Stimulated activated CD8-positive, alpha-beta memory T cell treated with anti-CD3 and anti-CD28 coated beads, Interleukin-4, amount 100 ng/mL, for 48 hours (primary cell): ENCODE measurements around the gene UBE2H.
"Not testable (repeated sequence)": the region's sequence is repeated elsewhere in the genome, so short reads cannot be mapped to it uniquely, and the experiment has no call there.

Experiments
- DNase-seq: peaks from one replicate; pipeline ENCODE4 v3.0.0-alpha.2; 2020

UBE2H gene

GRCh38 chr7:129804890-129805719, 147.7 kb downstream of the UBE2H start:
- no peak for DNase-seq

DNA sequence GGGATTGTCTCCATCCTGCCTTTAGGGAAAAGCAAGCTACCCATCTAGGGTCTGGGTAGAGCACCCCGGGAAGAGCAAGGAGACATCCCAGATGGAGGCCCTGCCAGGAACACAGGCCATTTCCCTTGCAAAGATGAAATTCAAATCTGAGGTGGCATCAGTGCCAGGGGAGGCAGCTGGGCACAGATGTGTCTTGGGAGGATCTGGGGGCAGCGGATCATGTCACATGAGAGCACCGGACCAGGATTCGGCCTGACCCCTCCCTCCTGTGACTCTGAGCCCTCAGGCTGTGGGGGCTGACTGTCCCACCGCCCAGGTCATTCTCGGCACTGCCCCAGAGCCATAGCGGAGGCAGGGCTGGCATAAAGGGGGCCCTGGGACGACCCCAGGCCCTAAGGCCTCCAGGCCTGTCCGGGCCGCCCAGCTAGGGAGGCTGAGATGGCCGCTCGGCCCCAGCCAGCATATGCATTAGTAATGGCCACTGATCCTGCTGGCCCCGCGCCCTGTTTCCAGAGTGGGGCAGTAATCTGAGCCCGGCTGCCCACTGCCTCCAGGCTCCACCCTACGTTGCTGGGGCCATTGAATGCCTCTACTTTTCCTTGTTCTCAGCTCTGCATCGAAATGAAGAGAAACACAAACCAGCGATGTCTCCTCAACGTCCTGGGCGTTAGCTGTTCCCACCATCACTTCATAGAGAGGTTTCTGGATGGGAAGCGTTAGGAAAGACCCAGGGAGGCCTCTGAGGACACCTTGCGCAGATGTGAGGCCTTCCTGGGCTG, 148.5 kb downstream of the UBE2H start:
- DNase-seq = no peak

- DNase-seq = no peak
Observed at GRCh38 chr7:129803546-129804081, 149.1 kb downstream of the UBE2H start.

DNA sequence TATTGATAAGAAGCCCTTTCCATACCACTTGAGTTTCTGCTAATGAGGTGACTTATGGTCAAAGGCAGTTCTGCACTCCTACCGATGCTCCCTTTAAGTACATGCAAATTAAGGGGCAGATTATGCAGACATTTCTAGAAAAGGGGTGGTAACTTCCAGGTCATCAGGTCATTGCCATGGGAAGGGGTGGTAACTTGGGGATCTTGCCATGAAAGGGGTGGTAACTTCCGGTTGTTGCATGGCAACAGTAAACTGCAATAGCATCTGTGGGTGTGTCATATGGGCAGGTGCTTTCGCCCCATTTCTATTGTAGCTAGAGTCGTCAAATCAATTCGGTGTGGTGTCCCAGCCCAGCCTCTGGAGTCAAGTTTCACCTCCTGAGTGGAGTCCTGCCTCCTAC, 150.9 kb downstream of the UBE2H start:
- DNase-seq = no peak

- DNase-seq = no peak
Observed at GRCh38 chr7:129800901-129801300, 151.9 kb downstream of the UBE2H start.

GRCh38 chr7:129799350-129799955, 153.3 kb downstream of the UBE2H start:
- DNase-seq = no peak

DNA sequence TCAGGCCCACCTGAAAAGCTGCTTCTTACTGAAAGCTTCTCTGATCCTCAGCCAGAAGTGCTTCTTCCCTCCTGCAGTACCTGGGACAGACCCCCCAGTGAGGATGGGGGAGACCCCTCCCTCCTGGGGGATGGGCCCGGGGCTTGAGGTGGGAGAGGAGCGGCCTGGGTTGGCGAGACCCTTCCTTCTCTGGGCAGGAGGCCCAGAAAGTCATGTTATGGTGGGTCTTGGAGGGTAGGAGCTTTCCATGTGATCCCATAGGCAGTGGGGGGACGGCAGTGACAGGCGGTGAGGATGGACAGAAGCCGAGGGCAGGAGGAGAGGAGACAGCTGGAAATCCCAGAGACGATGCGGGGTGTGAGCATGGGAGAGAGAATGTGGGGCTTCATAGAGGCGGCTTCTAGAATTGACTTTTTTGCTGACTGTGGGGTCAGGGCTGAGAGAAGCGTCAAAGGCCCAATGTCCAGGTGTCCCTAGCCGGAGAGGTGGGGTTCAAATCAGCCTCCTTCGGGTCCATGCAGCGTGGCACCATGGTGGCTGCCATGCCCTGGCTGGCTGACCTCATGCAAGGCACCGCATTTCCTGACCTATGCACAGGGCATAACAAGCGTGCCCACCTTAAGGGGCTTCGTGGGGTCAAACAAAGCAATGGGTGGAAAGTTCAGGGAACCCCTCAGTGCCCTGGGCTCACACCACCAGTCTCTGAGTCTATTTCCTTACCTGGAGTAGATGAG, 154.0 kb downstream of the UBE2H start:
- DNase-seq = no peak

GRCh38 chr7:129797214-129797789, 155.5 kb downstream of the UBE2H start:
- DNase-seq = no peak

DNA sequence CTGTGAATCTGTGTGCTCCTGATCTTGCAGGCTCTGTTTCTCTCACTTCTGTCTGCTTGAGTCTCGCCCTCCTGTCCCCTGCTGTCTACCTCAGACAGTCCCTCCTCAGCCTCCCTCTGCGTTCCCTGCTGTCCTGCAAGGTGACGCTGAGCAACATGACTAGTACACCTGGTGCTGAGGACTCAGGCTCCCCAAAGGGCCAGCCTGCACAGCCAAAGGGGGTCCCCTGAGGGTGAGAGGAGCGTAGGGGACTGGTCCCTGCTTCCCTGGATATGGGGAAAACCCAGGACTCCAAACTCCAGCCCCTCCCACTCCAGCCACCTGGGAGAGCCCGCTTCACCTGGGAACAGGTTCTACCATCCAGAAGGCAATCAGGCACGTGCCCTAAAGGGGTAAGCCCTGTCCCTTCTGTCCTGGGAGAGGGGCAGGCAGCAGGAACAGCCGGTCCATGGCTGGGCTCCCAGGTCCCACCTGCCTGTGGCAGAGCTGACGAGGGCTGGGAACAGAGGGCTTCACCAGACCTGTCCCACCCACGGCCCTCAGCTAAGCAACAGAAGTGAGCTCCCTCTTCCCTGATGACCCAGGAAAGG, 156.5 kb downstream of the UBE2H start:
- no peak for DNase-seq

DNA sequence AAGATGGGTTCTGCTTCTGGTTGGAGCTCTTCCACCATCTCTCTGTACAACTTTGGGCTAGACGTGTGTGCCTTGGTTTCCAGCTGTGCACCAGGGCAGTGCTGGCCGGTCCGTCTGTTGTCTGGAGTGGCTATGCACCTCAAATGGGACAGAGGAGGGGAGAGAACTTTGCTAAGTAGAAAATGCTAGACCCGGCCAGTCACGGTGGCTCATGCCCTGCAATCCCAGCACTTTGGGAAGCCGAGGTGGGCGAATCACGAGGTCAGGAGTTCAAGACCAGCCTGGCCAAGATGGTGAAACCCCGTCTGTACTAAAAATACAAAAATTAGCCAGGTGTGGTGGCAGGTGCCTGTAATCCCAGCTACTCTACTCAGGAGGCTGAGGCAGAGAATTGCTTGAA, 158.3 kb downstream of the UBE2H start:
- not testable (repeated sequence) for DNase-seq

- no peak for DNase-seq
Observed at GRCh38 chr7:129793506-129794310, 159.1 kb downstream of the UBE2H start.

DNA sequence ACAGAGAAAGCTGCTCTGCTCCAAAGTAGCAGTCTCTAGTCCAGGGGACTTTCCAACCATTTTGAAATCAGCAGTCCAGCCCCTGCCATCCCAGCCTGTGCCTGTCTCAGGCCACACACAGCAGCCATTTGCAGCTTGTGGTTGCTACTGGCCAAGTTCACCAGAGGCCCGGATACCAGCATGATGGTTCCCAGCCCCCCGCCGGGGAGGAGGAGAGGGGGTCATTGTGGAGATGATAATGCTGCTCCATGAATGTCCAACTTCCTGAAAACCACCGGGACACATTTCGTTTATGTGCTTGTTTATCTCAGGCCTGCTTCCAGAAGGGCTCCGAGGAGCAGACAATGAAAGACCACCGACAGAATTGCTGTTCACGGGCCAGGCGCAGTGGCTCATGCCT, 160.0 kb downstream of the UBE2H start:
- DNase-seq = no peak

- no peak for DNase-seq
Observed at GRCh38 chr7:129790136-129790535, 162.6 kb downstream of the UBE2H start.

DNA sequence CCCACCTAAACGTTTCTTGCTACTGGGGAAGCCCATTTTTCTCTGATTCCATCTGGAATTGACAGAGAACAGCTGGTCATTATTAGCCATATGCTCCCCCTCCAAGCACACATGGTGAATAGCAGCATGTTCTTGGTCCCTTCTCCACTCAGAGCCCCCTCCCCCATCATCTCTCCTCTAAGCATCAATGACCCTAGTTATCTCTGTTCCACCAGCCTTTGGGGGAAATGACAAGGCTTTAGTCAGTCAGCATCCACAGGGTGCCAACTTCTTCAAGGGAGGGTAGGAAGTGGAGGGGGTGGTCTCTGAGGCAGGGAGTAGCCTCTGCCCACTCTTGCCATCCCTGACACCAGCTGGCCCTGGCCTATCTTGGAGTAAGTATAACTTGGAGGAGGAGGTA, 163.1 kb downstream of the UBE2H start:
- DNase-seq = no peak

- DNase-seq = no peak
Observed at GRCh38 chr7:129789000-129789399, 163.8 kb downstream of the UBE2H start.

- no peak for DNase-seq
Observed at GRCh38 chr7:129786825-129787563, 165.8 kb downstream of the UBE2H start.

GRCh38 chr7:129785685-129786514, 166.9 kb downstream of the UBE2H start:
- DNase-seq = peak; percentile 30

GRCh38 chr7:129784783-129785684, 167.7 kb downstream of the UBE2H start:
- no peak for DNase-seq
